GM21619 (cell line): ENCODE measurements around the gene COMMD6.
"Not testable (repeated sequence)": the region's sequence is repeated elsewhere in the genome, so short reads cannot be mapped to it uniquely, and the experiment has no call there.

Experiments
- ATAC-seq: cut with Tn5 transposase; IDR thresholded peaks from one replicate; pipeline ENCODE4 v1.9.1; 2021; ENCODE audit not compliant: unreplicated experiment

COMMD6 gene

GRCh38 chr13:75537401-75538365 is at the start of gene COMMD6:
Gene COMMD6 (minus strand): TSS chr13:75537841. CDS start chr13:75537805, 36 bp downstream.
- peak; percentile 96 for ATAC-seq

DNA sequence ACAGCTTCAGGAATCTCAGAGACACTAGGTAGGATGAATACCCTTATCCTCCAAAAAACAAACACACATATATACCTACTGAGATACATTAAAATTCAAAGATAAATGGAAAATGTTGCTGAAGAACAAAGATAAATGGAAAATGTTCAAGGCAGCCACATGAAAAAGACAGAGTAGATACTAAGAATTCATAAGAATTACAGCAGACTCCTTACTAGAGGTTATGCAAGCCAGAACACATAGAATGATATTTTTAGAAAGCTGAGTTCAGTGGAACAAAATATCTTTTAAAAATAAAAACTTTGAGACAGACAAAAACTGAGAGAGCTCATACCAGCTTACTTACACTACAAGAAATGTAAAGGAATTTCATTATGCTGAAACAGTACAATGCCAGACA is 47.5 kb upstream of the COMMD6 start:
- ATAC-seq = no peak

DNA sequence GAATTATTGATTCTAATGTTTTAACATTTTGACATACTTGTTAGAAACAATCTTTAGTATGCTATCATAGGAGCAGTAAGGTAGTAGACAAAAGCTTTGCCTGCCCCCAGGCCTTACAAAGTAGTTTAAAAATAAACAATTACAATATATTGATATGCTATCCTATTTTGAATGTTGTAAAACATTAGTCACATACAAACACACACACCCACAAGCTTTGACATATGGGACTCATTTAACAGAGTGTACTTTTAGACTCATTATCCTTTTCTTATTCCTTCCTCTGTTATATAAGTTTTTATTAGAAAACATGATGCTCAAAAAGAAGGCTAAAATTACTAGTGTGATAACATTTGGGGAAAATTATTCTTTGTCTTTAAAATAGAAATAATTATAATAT is 45.5 kb upstream of the COMMD6 start:
- ATAC-seq = no peak

- ATAC-seq = no peak
Measured at GRCh38 chr13:75581874-75582640, 44.4 kb upstream of the COMMD6 start.

DNA sequence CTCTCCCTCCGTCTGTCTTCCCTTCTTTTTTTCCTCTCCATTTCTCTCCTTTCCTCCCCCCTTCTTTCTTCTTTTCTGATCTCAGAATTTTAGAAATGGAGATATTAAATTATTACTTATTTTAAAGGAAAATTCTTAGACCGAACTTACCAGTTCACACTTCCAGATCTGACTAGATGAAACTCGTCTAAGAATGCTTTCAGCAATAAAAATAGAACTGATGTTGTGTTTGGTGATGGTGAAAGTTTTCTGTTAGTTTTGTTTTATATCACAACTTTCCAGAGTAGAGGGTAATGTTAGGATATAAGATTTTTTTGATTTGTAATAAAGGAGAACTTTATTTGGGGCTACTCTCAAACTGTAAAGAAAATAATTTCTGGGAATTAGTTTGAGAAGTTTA is 41.9 kb upstream of the COMMD6 start:
- ATAC-seq = no peak

- no peak for ATAC-seq
Measured at GRCh38 chr13:75569576-75569975, 31.9 kb upstream of the COMMD6 start.

GRCh38 chr13:75566658-75567057 is 29.0 kb upstream of the COMMD6 start:
- no peak for ATAC-seq

- ATAC-seq = no peak
Measured at GRCh38 chr13:75558145-75558840, 20.7 kb upstream of the COMMD6 start.

GRCh38 chr13:75556961-75557360 is 19.3 kb upstream of the COMMD6 start:
- ATAC-seq = no peak

DNA sequence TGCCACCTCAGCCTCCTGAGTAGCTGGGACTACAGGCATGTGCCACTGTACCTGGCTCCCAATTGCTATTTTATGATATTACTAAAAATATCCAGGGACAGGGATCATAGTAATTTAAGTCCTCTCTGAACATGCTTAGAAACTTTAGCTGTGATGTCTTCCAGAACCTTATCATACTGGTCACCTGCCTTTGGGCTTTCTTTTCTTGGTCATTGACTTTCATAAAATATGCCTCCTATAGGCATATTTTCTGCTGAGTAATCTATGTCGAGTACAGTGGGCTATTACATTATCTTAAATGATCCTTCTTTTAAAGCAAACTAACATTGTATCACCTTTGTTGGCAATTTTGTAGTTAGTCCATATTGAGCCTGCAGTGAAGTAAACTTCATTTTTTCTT is 18.2 kb upstream of the COMMD6 start:
- no peak for ATAC-seq

DNA sequence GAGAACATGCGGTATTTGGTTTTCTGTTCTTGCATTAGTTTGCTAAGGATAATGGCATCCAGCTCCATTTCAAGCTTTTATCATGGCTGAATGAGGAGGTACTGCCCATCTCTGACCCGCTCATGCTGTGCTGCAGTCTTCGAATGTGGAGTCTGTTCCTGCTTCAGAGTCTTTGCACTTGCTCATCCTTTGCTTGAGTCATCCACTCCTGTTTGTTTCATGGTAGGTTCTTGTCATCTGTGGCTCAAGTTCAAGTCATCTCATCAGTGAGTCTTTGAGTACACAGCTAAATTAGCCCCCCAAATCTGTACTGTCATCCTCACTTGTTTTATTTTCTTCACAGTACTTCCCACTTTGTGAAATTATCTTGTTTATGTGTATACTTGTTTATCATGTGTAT is 17.3 kb upstream of the COMMD6 start:
- no peak for ATAC-seq

GRCh38 chr13:75554464-75554863 is 16.8 kb upstream of the COMMD6 start:
- ATAC-seq = no peak

- peak; percentile 10 for ATAC-seq
Measured at GRCh38 chr13:75550159-75550567, 12.5 kb upstream of the COMMD6 start.

DNA sequence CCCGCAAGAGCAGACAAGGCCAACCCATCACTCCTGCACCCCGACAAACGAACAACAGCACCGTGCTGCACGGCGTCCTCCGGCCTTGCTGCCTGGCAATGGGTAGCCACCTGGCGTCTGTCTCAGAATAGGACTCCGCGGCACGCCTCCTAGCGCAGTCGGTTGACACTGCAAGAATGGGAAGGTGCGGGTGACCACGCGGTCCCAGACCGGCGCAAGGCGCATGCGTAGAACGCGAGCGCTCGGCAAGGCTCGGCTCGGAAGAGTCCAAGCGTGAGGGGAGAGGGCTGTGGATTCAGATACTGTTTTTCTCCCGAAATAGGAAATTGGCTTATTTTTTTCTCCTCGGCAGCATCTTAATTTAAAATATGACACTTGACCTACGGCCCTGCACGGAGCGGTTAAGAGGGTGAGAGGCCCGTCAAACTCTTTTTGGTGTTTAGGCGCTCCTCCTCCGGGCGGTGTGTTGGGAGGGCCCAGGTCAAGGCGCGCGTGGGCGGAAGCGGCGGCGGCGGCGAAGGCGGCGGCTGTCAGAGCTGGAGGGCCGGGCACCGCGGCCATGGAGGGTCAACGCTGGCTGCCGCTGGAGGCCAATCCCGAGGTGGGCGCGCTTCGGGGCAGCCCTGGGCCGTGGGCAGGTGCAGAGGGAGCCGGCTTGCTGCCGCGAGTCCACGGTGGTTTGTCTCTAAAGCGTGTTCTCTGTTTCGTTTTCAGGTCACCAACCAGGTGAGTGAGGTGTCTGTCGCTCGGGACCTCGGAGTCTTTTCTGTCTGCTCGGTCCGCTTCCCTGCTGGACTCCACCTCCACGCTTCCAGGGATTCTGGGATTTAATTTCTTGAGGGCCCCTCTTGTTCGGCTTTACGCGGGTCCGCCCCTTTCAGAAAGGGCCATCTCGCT is 11.9 kb upstream of the COMMD6 start, which contains the start of gene UCHL3:
Gene UCHL3, plus strand, starts transcription at position 530 of the 897 bp plus-strand sequence. Its CDS starts 30 bp downstream, at position 560.
- peak; percentile 97 for ATAC-seq

DNA sequence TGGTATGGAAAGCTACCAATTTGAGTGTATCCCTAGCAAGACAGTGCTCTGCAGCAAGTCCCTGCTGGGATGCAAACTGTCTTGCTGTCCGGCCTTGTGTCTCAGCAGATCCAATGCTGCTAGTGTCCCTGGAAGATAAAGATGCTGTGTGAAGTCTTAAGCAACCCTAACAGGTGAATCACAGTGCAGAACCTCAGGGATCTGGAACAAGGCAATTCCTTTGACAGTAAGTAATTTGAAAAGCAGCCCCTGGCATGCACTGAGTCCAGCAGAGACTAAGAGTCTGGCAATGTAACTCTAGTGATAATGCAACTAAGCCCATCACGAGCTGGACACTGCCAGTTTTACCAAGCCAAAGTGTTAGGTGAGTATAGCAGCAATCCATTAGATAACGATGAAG is 10.3 kb upstream of the COMMD6 start:
- no peak for ATAC-seq

- ATAC-seq = not testable (repeated sequence)
Measured at GRCh38 chr13:75545386-75545785, 7.7 kb upstream of the COMMD6 start.

DNA sequence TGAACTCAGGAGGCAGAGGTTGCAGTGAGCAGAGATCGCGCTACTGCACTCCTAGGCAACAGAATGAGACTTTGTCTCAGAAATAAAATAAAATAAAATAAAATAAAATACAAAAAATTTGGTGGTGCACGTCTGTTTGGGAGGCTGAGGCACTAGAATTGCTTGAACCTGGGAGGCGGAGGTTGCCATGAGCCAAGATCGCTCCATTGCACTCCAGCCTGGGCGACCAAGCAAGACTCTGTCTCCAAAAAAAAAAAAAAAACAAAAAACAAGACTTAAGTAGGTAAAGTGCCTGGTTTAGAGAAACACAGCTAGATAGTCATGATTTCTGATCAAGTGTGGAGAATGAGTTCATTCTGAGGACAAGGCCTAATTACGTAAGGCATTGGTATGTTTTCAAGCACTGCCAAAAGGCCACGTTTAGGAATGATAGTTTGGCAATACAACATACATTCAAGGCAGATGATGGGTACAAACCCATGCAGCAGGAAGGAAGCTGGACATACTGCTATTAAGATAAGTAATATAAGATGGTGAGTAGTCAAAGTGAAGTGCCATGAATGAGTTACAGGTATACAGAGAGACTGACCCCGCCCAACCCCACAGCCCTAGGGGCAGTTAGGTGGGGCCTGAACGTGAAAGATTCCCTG is 7.2 kb upstream of the COMMD6 start:
- no peak for ATAC-seq

DNA sequence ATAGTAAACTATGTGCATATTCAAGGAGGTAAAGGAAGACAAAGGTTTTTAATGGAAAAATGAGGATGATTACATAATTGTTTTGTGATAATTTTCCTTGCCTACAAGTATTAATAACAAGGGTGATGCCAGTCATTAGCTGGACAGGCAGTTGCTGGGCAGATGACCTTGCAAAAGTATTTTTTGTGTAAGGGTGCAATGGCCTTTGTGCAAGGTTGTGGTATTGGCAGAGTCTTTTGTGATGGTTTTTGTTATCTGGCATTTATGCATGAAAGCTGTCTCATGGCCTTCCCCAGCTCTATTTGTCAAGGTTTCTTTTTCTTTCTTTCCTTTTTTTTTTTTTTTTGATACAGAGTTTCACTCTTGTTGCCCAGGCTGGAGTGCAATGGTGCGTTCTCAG is 4.3 kb upstream of the COMMD6 start:
- ATAC-seq = no peak

DNA sequence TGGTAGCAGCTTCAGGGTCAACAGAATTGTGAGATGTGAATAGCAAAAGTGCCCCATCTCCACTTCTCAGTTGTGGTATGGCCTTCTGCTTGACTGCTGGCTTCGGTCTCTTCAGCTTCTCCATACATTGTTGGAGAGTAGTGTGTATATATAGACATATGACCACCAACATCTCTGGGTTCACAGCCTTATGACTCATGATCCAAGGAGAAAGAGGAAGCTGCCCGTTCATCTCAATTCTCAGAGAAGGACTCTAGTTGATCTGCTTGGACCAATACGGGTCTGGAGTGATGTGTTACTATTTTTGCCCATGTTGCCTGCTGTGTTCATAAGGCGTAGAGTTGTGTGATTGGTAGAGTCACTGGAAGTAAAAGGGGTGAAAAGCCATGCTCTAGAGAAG is 3.6 kb upstream of the COMMD6 start:
- ATAC-seq = no peak

GRCh38 chr13:75533861-75534260 is 3.8 kb downstream of the COMMD6 start:
- no peak for ATAC-seq
